HL-60/S4 (cell line): Measurements from ENCODE around the gene GLI1.
"Not testable (repeated sequence)": the region's sequence is repeated elsewhere in the genome, so short reads cannot be mapped to it uniquely, and the experiment has no call there.

ENCODE experiments used
- in situ Hi-C: fragments of 300-500 bp; cut with MboI; formaldehyde crosslinking; loops from 2 replicates; pipeline ENCODE4 v1.14.3; 2022; ENCODE audit warnings: low sequenced_read_pairs

The GLI1 gene

GRCh38 chr12:57516617-57517153, 57.1 kb downstream of the GLI1 start:
- in situ Hi-C loops: no loop called here

- in situ Hi-C loops: no loop called here
Measured at GRCh38 chr12:57517187-57517586, 57.6 kb downstream of the GLI1 start.

DNA sequence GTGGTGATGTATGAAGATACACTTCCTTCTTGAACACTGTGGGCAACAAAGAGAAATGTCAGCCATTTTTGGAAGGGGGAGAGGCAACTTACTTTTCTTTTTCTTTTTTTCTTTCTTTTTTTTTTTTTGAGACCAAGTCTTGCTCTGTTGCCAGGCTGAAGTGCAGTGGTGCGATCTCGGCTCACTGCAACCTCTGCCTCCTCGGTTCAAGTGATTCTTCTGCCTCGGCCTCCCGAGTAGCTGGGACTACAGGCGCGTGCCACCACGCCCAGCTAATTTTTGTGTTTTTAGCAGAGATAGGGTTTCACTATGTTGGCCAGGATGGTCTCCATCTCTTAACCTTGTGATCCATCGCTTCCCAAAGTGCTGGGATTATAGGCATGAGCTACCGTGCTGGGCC, 58.1 kb downstream of the GLI1 start:
- in situ Hi-C loops: not testable (repeated sequence)

- in situ Hi-C loops: no loop called here
Measured at GRCh38 chr12:57518176-57518919, 58.8 kb downstream of the GLI1 start.

- in situ Hi-C loops: no loop called here
Measured at GRCh38 chr12:57518920-57519795, 59.6 kb downstream of the GLI1 start.

- in situ Hi-C loops: no loop called here
Measured at GRCh38 chr12:57519796-57520052, 60.1 kb downstream of the GLI1 start.

- in situ Hi-C loops: no loop called here
Measured at GRCh38 chr12:57520053-57520818, 60.7 kb downstream of the GLI1 start, which contains the start of gene DDIT3. DDIT3 (minus strand) TSS chr12:57520514; CDS start chr12:57517406, 3,108 bp downstream.

- in situ Hi-C loops: no loop called here
Measured at GRCh38 chr12:57521525-57522010, 62.0 kb downstream of the GLI1 start.
